NOMO-1 treated with DMSO at 0.1 percent for 48 hours (cell line): ENCODE measurements around the gene GPRC5A.

Experiments used
- DNase-seq: peaks from one replicate; lab custom pipeline; 2025; ENCODE audit not compliant: unreplicated experiment; lab: John Stamatoyannopoulos, UW

Gene GPRC5A

GRCh38 chr12:12885096-12885792, 6.1 kb upstream of the GPRC5A start:
- no peak for DNase-seq

GRCh38 chr12:12887471-12887870, 3.9 kb upstream of the GPRC5A start:
- DNase-seq = no peak

- no peak for DNase-seq
Observed at GRCh38 chr12:12889701-12890100, 1.7 kb upstream of the GPRC5A start.

- no peak for DNase-seq
Observed at GRCh38 chr12:12890543-12891079, 751 bp upstream of the GPRC5A start.

- DNase-seq = no peak
Observed at GRCh38 chr12:12891881-12892355, 556 bp downstream of the GPRC5A start.

GRCh38 chr12:12892681-12893141, 1.3 kb downstream of the GPRC5A start:
- no peak for DNase-seq

GRCh38 chr12:12893438-12893837, 2.1 kb downstream of the GPRC5A start:
- DNase-seq = no peak

GRCh38 chr12:12896260-12896659, 4.9 kb downstream of the GPRC5A start:
- DNase-seq = no peak

- no peak for DNase-seq
Observed at GRCh38 chr12:12897302-12897701, 5.9 kb downstream of the GPRC5A start.

- no peak for DNase-seq
Observed at GRCh38 chr12:12898136-12898717, 6.9 kb downstream of the GPRC5A start.

GRCh38 chr12:12898911-12899511, 7.6 kb downstream of the GPRC5A start:
- DNase-seq = no peak

- DNase-seq = no peak
Observed at GRCh38 chr12:12899530-12900380, 8.4 kb downstream of the GPRC5A start.

- DNase-seq = no peak
Observed at GRCh38 chr12:12900786-12901157, 9.4 kb downstream of the GPRC5A start.

- peak; percentile 26 for DNase-seq
Observed at GRCh38 chr12:12901158-12901791, 9.9 kb downstream of the GPRC5A start.

- no peak for DNase-seq
Observed at GRCh38 chr12:12902036-12902435, 10.7 kb downstream of the GPRC5A start.

- DNase-seq = peak; percentile 27
Observed at GRCh38 chr12:12903642-12904609, 12.6 kb downstream of the GPRC5A start.

- DNase-seq = no peak
Observed at GRCh38 chr12:12907552-12907951, 16.2 kb downstream of the GPRC5A start.

GRCh38 chr12:12908252-12908651, 16.9 kb downstream of the GPRC5A start:
- DNase-seq = no peak

GRCh38 chr12:12908711-12909110, 17.3 kb downstream of the GPRC5A start:
- no peak for DNase-seq
